Hepatocyte (in vitro differentiated cells): ENCODE data around the gene KAT5.

ENCODE experiments used
- EZH2 ChIP-seq: fragments of 200-600 bp; sonication (generic); IDR thresholded peaks from 2 replicates; pipeline ENCODE4 v1.6.1; 2016; ENCODE audit warnings: antibody characterized with exemption, mild to moderate bottlenecking, borderline replicate concordance
- EZH2phosphoT487 ChIP-seq: fragments of 200-600 bp; sonication (generic); IDR thresholded peaks from one replicate; pipeline ENCODE4 v1.6.1; 2018; ENCODE audit warnings: antibody characterized with exemption, mild to moderate bottlenecking, low read depth, moderate library complexity; ENCODE audit not compliant: unreplicated experiment, severe bottlenecking
- TF ChIP-seq, protein P1 (sequence below): fragments of 200-600 bp; sonication (generic); IDR thresholded peaks from 2 replicates; pipeline ENCODE4 v1.5.1; 2016; ENCODE audit warnings: antibody characterized with exemption, mild to moderate bottlenecking; ENCODE audit not compliant: poor library complexity

DNA sequence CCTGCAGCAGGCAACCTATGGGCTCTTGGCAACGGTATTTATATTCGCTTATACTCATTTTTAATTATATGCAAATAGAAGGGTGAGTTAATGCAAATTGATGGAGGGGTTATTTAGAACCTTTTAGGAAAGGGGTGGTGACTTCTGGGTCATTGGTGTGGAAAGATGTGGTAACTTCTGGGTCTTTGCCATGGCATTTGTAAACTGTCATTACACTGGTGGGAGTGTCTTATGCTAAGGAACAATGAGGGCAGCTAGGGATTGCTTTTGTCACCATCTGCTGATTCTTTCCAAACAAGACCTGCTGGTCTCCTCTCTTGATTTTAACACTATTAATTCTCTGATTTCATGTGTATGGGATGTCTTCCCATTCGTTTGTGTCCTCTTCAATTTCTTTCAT lies 11.7 kb upstream of the KAT5 start:
- no peak for TF ChIP-seq EZH2
- TF ChIP-seq, protein P1, sequence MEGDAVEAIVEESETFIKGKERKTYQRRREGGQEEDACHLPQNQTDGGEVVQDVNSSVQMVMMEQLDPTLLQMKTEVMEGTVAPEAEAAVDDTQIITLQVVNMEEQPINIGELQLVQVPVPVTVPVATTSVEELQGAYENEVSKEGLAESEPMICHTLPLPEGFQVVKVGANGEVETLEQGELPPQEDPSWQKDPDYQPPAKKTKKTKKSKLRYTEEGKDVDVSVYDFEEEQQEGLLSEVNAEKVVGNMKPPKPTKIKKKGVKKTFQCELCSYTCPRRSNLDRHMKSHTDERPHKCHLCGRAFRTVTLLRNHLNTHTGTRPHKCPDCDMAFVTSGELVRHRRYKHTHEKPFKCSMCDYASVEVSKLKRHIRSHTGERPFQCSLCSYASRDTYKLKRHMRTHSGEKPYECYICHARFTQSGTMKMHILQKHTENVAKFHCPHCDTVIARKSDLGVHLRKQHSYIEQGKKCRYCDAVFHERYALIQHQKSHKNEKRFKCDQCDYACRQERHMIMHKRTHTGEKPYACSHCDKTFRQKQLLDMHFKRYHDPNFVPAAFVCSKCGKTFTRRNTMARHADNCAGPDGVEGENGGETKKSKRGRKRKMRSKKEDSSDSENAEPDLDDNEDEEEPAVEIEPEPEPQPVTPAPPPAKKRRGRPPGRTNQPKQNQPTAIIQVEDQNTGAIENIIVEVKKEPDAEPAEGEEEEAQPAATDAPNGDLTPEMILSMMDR: no peak
- TF ChIP-seq EZH2phosphoT487: no peak
